Endometrial microvascular endothelial cells (primary cell): ENCODE measurements around the gene MPST. TPM values are rescaled to one million over a fixed set of nuclear protein-coding genes. Genes with fewer than 3 reads are reported as not detected.

ENCODE experiments used
- in situ Hi-C: cut with HindIII; loops from 2 replicates; pipeline ENCODE4 v1.10.0; 2017; ENCODE audit warnings: low sequenced_read_pairs, low pct_unique_long_range_greater_than_20kb; ENCODE audit errors: inconsistent ontology term
- total RNA-seq: library from RNA; depleted of rRNA; stranded (reverse); fragments of >200 nt; gene quantifications from one replicate; pipeline ENCODE4 v1.2.3, GENCODE V29; 2015; ENCODE audit errors: inconsistent ontology term

MPST gene
- total RNA-seq, 1 donor from 2014 or later: 140 TPM

DNA sequence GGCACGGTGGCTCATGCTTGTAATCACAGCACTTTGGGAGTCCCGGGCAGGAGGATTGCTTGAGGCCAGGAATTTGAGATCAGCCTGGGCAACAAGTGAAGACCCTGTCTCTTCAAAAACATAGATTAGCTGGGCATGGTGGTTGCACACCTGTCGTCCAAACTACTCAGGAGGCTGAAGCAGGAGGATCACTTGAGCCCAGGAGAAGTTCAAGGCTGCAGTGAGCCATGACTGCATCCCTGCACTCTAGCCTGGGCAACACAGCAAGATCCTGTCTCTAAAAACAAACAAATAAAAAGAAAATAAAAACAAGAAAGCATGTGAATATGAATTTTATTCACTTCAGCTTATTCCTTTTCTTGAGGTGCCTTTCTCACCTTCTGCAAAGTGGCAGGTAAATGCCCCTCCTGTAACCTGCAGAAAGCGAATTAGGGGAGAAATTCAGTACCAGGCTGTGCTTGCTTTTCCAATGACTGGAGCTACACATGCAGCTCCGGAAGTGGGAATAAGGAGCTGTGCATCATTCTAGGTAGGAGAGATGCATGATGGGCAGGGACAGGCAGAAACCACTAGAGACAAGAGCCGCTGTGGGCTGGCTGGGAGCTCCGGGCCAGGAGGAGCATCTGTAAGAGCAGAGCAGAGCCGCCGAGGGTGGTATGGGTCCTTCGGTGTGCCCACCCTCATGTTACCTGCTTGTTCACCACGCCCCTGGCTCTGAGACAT, 17.3 kb downstream of the MPST start:
- in situ Hi-C loops: loop anchor here (10.0 kb wide), 1 partner anchor 262 kb away; the partner anchor contains the start of gene IFT27

GRCh38 chr22:37037669-37038068, 18.1 kb downstream of the MPST start:
- in situ Hi-C loops: loop anchor here (10.0 kb wide), 1 partner anchor 263 kb away; the partner anchor contains the start of gene IFT27

DNA sequence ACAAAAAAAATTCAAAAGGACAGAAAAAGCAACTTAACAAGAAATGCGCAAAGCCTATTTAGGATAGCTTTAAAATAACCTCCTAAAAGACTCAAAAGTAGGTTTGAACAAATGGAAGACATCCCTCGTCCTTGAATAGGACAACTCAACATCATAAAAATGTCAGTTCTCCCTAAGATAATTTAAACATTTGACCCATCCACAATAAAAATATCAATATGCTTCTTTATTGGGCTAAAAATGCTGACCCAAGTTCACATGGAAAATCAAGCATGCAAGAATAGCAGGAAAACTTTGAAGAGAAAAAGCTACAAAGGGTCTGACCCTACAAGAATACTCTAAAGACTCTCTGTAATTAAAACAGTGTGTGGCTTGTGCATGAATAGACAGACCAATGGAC, 19.9 kb downstream of the MPST start:
- in situ Hi-C loops: loop anchor here (10.0 kb wide), 1 partner anchor 265 kb away; the partner anchor contains the start of gene IFT27

GRCh38 chr22:37043209-37043827, 23.8 kb downstream of the MPST start:
- in situ Hi-C loops: no loop called here

DNA sequence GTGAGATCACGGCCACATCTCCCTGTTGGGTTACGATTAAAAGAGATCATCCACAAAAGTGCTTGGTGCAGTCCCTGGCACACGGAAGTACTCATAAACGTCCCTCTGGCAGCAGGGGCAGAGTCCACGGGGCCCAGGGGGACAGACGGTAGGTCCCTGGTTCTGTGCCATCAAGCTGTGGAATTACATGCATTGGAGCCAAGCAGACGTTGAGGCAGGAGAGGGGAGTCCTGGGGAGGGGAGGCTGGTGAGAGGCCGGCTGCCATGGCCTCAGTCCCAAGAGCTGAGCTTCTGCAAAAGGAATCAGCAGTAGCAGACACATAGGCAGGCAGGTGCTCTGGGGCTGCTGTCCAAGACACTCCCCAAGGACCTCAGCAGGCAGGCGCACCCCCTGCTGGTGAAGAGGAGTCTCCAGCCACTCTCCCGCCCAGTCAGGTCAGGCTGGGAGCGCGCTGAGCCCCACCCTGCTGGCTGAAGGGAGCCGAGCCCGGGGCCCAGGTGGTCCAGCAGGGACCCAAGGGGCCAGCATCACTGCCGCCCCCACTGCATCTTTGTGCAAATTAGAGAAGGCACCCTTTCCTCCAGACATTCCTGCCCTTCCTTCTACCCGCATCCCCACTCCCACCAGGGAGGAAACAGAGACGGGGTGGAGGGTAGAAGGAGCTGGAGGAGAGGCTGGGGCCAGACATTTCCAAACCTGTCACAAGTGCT, 24.4 kb downstream of the MPST start:
- in situ Hi-C loops: no loop called here

DNA sequence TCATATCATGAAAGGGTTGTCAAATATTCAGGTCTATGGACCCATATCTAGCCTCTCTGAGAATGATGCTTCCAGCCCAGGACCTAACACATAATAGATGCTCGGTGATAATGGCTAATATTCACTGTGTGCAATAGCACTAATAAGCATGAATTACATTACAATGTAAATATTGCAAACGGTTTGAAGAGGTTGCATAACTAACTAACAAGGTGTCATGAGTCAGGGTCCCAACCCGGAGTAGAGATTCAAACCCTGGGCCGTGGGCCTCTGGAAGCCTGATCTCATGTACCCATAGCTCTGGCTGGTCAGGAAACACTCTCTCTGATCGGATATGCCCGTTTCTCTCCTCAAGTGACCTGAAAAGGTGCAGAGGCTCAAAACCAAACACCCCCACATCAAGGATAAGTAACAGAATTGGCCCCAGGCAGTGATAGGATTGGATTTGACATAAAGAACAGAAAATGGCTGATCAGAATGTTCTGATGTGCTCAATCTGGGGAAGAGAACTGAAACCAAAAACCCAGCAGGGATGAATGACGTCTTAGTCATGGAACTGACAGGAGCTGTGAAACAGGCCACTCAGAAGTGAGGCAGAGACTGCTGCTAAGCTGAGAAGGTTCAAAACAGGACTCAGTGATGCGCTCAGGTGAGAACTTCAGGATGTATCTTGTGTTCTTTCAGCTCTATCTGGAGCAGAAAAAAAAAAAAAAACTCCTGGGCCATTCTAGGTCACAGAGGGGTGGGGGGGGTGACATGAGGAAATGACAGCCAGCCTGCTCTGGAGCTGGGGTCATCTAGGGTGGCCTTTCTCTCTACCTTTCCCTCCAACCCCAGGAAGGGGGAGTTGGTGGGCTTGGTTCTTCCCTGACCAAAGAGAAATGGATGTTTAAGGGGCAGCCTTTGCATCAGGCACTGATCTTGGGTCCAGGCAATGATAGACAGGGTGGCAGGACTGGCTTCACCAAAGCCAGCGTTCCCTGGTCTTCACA, 25.4 kb downstream of the MPST start:
- in situ Hi-C loops: no loop called here

DNA sequence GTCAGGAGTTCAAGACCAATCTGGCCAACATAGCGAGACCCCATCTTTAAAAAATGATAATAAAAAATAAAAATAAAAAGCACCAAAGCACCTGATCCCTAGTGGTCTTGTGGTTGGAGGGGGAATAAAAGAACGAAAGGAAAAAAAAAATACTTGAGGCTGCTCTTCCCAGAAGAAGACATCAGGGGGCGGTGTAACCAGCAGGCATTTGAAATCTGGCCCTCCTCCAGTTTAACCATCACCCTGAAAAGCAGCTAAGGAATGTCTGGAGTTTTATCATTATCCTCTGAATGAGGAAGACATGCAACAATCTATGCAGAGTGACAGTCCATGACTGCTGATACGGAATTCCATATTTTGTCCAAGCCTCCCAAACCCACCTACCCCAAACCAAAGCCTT, 26.4 kb downstream of the MPST start:
- in situ Hi-C loops: no loop called here

GRCh38 chr22:37046589-37046988, 27.0 kb downstream of the MPST start:
- in situ Hi-C loops: no loop called here

- in situ Hi-C loops: no loop called here
Measured at GRCh38 chr22:37047006-37047405, 27.5 kb downstream of the MPST start.

- in situ Hi-C loops: no loop called here
Measured at GRCh38 chr22:37048133-37048532, 28.6 kb downstream of the MPST start.

GRCh38 chr22:37049224-37049623, 29.7 kb downstream of the MPST start:
- in situ Hi-C loops: no loop called here

GRCh38 chr22:37050913-37051312, 31.4 kb downstream of the MPST start:
- in situ Hi-C loops: no loop called here

DNA sequence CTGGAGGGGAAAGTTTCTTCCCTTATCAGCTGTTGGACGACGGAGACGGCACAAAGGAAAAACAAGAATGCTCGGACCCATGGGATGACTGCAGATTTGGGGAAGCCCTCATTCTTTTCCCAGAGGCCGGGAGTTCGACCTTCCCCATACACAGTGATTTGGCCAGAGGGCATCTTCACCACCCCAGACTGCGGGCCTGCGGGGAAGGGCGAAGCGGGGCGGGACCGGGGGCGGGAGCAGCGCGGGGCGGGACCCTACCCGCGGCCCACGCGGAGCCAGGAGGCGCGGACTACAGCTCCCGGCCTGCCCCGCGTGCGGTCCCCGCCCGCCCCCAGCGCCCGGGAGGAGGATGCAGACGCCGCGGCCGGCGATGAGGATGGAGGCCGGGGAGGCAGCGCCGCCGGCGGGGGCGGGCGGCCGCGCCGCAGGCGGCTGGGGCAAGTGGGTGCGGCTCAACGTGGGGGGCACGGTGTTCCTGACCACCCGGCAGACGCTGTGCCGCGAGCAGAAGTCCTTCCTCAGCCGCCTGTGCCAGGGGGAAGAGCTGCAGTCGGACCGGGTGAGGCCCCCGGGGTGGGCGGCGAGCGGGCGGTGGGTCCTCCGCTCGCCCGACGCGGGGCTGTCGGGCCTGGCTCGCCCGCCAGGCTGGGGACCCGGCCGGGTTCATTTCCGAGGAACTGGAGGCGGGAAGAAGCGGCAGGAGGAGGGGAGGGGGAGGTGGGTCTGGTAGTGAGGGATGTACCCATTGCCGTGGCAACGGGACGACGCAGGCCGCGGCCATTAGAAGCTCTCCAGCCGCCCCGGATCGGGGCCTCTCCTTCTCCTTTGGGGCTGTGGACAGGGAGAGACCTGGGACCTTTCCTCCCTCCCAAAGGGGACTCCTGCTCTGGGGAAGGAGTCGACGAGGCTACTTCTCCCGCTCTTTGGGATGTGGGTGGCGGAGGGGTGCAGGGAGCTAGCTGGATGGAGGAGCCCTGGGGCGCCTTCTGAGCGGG, 32.1 kb downstream of the MPST start, which contains the start of gene KCTD17:
TSS of gene KCTD17 (plus strand) at position 352 of the 995 bp plus-strand sequence. CDS start at position 371, 19 bp downstream.
- in situ Hi-C loops: no loop called here

DNA sequence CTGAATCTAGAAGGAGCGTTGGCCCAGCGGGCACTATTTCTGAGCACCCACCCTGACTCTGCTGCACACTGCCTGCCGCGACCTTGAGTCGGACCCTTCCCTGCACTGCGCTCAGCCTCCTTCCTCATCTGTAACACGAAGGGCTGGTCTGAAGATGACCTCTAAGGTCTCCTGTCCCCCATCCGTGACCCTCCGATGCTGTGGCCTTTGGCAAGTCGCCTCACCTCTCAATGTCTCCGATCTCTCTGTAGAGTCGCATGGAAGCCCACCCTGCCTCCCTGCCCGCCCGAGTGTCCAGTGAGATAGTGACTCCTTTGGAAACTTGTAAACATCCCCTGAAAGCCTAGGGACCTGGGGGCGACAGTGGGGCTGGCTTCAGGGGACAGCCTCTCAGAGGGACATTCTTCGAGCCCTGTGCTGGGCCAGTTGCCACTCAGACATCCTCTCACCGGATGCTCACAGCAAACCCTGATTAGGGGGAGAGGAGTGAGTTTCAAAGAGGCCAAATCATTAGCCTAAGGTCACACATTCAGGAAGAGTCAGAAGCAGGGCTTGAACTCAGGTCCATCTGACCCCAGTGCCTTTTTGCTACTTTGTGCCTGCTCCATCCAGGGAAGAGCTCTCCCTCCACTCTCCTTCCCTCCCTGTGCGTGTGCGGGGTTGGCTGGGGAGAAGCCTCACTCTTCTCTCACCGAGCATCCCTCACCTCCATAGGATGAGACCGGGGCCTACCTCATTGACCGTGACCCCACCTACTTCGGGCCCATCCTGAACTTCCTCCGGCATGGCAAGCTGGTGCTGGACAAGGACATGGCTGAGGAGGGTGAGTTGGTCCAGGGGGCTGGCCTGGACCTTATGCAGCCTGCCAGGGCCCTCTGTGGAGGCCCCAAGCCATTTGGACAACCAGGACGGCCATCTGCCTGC, 33.1 kb downstream of the MPST start:
- in situ Hi-C loops: no loop called here

DNA sequence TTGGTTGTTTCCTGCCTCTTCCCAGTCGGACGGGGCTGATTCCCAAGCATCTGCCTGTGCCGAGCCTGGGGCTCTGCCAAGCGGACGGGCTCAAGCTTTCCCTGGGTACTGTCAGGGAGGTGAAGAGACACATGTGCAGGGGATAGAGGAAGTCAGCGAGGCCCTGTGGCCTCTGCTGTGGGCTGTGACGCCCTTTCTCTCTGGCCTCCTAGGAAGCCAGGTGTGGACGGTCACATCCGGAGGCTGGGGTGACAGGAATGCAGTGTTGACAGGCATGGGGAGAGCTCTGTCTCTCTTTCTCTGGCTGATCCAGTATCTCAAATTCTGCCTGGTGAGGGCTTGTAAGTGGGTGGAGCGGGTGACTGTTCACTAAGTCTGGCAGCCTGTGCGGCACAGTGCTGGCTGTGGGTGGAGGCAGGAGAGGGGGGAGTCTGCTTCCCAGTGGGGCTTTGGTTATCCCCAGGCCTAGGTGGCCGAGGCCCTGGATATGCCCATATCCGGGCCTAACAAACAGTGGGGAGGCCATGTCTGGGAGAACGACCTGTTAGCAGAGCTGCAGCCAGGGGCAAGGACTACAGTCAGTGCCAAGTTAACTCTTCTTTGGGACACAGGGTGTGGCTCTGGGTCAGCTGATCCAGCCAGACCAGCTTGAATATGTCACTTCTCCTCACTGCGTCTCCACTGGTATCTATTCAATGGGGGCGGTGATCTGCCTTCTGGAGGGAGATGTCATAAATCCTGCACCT, 33.9 kb downstream of the MPST start:
- in situ Hi-C loops: no loop called here

GRCh38 chr22:37054056-37054395, 34.5 kb downstream of the MPST start:
- in situ Hi-C loops: no loop called here
